ENCODE data around the gene TBPL2. TPM values are rescaled to one million over a fixed set of nuclear protein-coding genes. Genes with fewer than 3 reads are reported as not detected.
"Not testable (repeated sequence)": the region's sequence is repeated elsewhere in the genome, so short reads cannot be mapped to it uniquely, and the experiment has no call there.

Gene TBPL2
- total RNA-seq = not detected

DNA sequence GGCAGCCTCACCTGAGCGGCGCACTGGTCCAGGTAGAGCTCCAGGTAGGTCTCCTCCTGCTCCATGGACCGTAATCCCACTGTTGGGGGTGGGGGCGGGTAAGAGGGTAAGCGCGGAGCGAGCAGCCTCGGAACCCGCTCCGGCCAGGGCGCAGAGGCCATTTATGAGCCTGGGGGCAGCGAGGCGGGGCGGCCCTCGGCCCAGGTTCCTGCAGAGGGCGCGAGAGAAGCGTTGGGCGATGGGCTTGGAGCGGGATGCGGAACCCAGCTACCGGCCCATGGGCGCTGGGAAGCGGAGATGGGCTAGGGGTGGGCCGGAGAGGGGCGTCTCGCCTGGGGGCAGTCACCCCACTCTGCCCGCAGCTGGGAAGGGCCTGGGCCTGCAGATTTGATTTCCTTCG is at the start of gene TBPL2:
Gene TBPL2, minus strand, starts transcription at position 232 of the 400 bp plus-strand sequence. Its CDS starts 167 bp downstream, at position 65.
- Histone ChIP-seq H3K4me1 (ENCODE audit: insufficient read depth, low read length) (no peaks in the 10 kb centered on the region), H3K27me3 (ENCODE audit: insufficient read depth, low read length) (peaks cover 5% of the 10 kb centered on the region), H3K9me3 (ENCODE audit: low read depth, low read length) (no peaks in the 10 kb centered on the region), H3K4me3 (ENCODE audit: low read length) (no peak within 1 kb of the TSS)

DNA sequence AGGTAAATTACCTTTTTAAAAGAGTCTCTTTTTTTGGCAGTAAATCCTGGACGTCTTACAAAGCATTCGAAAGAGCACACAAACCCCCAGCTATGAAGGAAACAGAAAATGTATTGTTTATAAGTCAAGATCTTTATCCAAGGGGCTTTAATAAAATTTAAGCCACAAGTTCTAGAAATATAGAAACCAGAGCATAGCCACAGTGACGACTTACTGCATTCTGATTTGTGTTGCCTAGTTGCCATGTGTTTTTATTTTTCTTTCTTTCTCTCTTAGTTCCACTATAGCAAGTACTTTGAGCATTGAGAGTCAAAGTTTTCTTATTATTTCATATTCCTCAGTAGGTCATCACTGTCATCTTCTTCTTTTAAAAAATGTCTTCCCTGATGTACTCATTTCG is 47.8 kb upstream of the TBPL2 start:
- Histone ChIP-seq H3K27me3 (ENCODE audit: insufficient read depth, low read length) (no peaks in the 10 kb centered on the region), H3K9me3 (ENCODE audit: low read depth, low read length) (no peaks in the 10 kb centered on the region), H3K4me1 (ENCODE audit: insufficient read depth, low read length) (no peaks in the 10 kb centered on the region), H3K4me3 (ENCODE audit: low read length) (no peak overlapping the region)

DNA sequence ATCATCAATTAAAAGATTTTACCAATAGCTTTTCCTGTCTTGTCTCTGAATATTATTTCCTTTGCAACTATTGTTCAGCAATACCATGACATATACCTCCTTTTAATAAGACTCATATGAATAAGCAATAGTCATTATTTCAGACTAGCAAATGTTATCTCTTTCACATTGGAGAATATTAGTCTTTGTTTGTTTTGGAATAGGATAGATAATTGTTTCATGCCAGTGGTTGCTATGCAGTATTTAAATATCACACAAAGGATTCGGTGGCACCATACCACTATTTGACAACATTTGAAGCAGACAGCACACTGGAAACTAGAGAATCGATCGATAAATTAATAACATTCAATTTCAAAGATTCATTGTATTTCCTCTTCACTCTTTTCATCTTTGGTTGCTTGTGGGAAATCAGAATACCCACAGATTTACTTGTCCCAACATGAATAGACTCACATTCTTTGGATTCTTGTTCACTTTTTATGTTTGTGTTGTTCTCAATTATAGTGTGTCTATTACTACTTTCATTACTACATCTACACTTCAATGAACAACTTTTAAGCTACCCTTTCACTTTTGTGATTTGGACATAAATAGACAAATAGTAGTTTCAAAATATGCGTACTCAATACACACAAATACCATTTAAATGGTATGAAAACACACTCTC is 42.7 kb upstream of the TBPL2 start:
- Histone ChIP-seq H3K4me1 (ENCODE audit: insufficient read depth, low read length) (no peaks in the 10 kb centered on the region), H3K9me3 (ENCODE audit: low read depth, low read length) (no peaks in the 10 kb centered on the region)

DNA sequence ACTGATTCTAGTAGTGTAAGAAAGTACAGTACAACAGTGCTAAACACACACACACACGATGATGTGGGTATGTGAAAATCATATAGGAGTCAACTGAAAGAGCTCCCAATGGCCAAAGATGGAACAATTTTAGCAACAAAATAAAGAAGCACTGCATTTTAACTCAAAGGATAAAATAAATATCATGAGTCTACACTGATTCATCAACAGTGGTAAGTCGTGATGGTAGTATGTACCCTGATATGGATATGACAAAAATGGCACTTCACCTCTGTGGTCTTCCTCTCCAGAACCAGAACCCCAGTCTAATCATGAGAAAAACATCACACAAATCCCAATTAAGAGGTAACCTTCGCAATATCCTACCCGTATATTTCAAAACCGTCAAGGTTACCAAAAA is 41.4 kb upstream of the TBPL2 start:
- no peak overlapping the region for H3K4me3 ChIP-seq (ENCODE audit: low read length)
- no peaks in the 10 kb centered on the region for H3K9me3 ChIP-seq (ENCODE audit: low read depth, low read length)
- H3K4me1 ChIP-seq (ENCODE audit: insufficient read depth, low read length) = no peaks in the 10 kb centered on the region
- no peaks in the 10 kb centered on the region for H3K27me3 ChIP-seq (ENCODE audit: insufficient read depth, low read length)

More for the DNA sequence above, 42.7 kb upstream of the TBPL2 start:
- Histone ChIP-seq H3K27me3 (ENCODE audit: insufficient read depth, low read length) (no peaks in the 10 kb centered on the region), H3K4me3 (ENCODE audit: low read length) (no peak overlapping the region)

DNA sequence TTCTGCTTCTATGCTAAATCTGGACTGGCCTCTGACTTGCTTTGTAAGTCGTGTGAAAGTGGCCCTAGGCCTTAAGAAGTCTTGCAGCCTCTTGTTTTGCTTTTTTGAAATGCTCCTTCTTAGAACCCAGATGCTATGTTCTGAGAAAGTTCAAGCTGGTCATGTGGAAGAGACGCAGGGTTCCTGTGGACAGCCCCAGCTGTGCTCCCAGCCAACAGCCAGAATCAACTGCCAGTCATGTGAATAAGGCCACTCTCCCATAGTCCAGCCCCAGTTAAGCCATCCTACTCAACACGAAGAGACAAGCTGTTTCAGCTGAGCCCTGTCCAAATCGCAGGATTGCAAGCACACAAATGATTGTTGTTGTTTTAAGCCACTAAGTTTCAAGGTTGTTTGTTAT is 37.3 kb upstream of the TBPL2 start:
- no peak overlapping the region for H3K4me3 ChIP-seq (ENCODE audit: low read length)
- H3K27me3 ChIP-seq (ENCODE audit: insufficient read depth, low read length) = no peaks in the 10 kb centered on the region
- no peaks in the 10 kb centered on the region for H3K9me3 ChIP-seq (ENCODE audit: low read depth, low read length)
- H3K4me1 ChIP-seq (ENCODE audit: insufficient read depth, low read length) = no peaks in the 10 kb centered on the region

DNA sequence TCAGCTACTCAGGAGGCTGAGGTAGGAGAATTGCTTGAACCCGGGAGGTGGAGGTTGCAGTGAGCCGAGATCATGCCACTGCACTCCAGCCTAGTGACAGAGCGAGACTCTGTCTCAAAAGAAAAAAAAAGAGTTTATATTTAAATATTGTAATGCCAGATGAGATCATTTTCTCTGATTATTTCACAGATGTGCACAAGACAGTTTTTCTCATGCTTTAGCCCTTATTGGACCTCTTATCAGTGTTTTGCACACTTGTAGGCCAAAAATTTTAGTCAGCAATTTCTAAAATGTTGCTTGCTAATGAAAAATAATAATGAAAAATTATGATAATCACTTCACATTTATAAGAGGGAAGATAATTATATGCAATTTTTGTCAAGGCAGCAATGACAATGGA is 36.0 kb upstream of the TBPL2 start:
- not testable (repeated sequence) for H3K27me3 ChIP-seq (ENCODE audit: insufficient read depth, low read length); H3K4me3 ChIP-seq (ENCODE audit: low read length); H3K9me3 ChIP-seq (ENCODE audit: low read depth, low read length); H3K4me1 ChIP-seq (ENCODE audit: insufficient read depth, low read length)

DNA sequence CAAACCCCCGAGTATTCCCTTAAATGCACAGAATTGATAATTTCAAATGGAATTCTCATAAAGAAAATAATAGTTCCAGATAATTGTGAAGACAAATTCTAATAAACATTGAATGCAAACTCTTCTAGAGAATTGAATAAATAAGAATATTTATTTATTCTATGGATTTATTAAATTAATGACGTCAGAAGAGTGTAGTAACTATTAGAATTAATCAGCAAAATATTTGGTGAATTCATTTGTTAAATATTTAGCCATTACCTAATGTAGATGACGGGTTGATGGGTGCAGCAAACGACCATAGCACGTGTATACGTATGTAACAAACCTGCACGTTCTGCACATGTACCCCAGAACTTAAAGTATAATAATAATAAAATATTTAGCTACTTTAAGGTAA is 33.4 kb upstream of the TBPL2 start:
- Histone ChIP-seq H3K4me3 (ENCODE audit: low read length) (no peak overlapping the region), H3K27me3 (ENCODE audit: insufficient read depth, low read length) (no peaks in the 10 kb centered on the region), H3K9me3 (ENCODE audit: low read depth, low read length) (no peaks in the 10 kb centered on the region), H3K4me1 (ENCODE audit: insufficient read depth, low read length) (peaks cover 6% of the 10 kb centered on the region)

DNA sequence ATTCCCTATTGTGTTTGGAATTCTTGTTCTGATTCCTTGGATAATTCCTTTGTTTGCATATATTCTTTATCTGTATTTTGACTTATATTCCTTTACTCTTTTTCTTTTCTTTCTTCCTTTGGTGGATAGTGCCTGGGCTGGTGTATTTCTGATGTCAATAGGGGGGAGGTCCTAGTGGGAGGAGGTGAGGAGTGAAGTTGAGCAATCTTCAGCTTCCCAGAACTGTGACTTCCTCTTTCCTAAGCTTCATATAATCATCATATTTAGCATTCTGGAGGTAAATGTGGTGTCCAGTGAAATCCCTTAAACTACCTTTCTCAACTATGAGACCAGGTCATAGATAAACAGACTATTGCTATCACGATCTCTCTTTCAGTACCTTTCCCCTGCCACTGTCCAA is 29.6 kb upstream of the TBPL2 start:
- H3K27me3 ChIP-seq (ENCODE audit: insufficient read depth, low read length) = no peaks in the 10 kb centered on the region
- H3K4me1 ChIP-seq (ENCODE audit: insufficient read depth, low read length) = peaks cover 6% of the 10 kb centered on the region
- no peak overlapping the region for H3K4me3 ChIP-seq (ENCODE audit: low read length)
- no peaks in the 10 kb centered on the region for H3K9me3 ChIP-seq (ENCODE audit: low read depth, low read length)

DNA sequence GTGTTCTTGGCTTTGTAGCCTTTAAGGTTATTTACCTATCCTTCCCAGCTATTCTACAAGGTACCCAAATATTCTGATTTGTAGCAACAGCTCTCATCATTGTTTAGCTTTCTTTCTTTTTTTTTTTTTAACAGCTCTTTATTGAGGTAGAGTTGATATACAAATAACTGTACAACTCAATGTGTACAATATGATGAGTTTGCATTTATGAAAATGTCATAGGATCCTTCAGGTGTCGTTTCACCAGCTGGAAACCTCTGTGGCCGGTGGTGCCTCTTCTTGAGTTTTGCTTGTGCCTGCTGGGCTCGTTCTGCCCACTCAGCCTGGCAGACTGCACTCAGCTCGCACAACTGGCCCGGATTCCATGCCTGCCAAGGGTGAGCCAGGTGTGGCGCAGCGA is 26.9 kb upstream of the TBPL2 start:
- H3K4me3 ChIP-seq (ENCODE audit: low read length) = no peak overlapping the region
- peaks cover 6% of the 10 kb centered on the region for H3K4me1 ChIP-seq (ENCODE audit: insufficient read depth, low read length)
- H3K27me3 ChIP-seq (ENCODE audit: insufficient read depth, low read length) = no peaks in the 10 kb centered on the region
- no peaks in the 10 kb centered on the region for H3K9me3 ChIP-seq (ENCODE audit: low read depth, low read length)

DNA sequence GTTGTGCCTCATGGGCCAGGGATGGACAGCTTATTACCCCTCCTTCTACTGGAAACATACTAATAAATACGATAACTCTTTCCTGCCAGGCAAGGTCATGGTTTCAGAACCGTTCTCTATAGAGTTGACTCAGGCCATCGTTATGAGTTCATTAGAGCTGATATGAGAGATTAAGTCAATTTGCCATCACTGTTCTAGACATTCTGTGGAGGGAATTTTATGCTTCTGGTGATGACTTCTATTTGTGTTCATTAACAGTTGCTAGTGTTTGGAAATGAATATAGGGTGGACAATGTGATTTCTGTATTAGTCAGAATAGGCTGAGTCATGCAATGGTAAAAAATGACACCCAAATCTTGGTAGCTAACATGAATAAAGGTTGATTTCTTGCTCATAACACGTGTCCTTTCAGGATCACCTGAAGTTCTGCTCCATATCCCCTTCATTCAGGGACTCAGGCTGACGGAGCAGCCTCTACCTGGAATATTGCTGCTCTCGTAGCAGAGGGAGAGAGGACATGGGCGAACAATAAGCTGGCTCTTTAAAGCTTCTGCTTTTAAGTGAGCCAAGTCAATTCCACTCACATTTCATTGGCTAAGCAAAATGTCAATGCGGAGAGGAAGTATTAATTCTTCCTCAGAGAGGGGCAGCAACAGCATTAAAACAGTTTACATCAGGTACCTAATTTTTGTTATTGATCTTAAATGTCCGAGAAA is 18.5 kb upstream of the TBPL2 start:
- Histone ChIP-seq H3K4me1 (ENCODE audit: insufficient read depth, low read length) (peaks cover 3% of the 10 kb centered on the region), H3K4me3 (ENCODE audit: low read length) (no peak overlapping the region), H3K9me3 (ENCODE audit: low read depth, low read length) (no peaks in the 10 kb centered on the region), H3K27me3 (ENCODE audit: insufficient read depth, low read length) (no peaks in the 10 kb centered on the region)

DNA sequence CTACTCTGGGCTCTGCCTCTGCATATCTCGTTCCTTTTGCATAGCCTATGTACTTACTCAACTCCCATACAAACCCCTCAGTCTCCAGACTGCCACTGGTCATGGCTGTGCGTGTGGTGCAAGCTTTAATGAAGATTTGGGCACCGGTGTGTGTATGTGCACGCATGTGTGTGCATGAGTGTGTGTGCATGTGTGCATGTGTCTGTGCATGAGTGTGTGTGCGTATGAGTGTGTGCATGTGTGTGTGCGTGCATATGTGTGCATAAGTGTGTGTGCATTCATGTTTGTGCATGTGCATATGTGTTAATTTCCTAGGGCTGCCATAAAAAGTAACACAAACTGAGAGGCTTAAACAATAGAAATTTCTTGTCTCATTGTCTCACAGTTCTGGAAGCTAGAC is 17.1 kb upstream of the TBPL2 start:
- peaks cover 3% of the 10 kb centered on the region for H3K4me1 ChIP-seq (ENCODE audit: insufficient read depth, low read length)
- H3K27me3 ChIP-seq (ENCODE audit: insufficient read depth, low read length) = no peaks in the 10 kb centered on the region
- H3K9me3 ChIP-seq (ENCODE audit: low read depth, low read length) = no peaks in the 10 kb centered on the region
- no peak overlapping the region for H3K4me3 ChIP-seq (ENCODE audit: low read length)

DNA sequence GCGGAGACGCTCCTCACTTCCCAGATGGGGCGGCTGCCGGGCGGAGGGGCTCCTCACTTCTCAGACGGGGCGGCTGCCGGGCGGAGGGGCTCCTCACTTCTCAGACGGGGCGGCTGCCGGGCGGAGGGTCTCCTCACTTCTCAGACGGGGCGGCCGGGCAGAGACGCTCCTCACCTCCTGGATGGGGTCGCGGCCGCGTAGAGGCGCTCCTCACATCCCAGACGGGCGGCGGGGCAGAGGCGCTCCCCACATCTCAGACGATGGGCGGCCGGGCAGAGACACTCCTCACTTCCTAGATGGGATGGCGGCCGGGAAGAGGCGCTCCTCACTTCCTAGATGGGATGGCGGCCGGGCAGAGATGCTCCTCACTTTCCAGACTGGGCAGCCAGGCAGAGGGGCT is 16.0 kb upstream of the TBPL2 start:
- not testable (repeated sequence) for H3K4me1 ChIP-seq (ENCODE audit: insufficient read depth, low read length); H3K9me3 ChIP-seq (ENCODE audit: low read depth, low read length); H3K27me3 ChIP-seq (ENCODE audit: insufficient read depth, low read length); H3K4me3 ChIP-seq (ENCODE audit: low read length)

DNA sequence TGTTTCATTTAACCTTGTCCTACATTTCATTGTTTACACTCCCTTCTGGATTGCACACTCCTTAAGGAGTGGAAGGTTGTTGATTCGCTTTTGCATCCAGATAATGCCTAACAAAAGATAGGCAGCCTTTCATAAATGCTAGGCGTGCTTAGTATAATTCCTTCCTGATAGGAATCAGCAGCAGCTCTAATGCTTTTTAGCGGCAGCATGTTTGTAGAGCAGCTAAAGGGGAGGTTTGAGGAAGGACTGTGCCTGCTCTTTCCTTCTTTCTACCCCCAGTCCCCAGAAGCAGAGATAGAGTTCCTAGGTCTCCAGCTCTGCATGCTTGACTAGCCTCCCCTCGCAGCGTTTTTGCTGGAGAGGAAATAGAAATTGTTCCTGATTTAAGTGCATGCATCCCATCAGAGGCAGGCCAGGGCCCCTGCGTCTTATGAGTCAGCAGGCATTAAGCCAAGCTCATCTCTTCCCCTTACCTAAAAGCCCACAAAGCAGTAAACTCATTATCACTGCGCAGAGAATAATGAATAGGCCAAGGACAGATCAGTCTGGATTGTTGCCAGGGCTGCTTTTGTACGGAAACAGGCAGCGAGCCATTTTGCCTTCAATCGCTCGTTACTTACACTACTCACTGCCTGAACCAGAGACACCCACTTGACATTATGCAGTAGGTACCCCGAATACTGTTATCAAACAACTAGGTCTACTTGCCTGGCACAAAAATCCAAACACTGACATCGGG is 14.0 kb upstream of the TBPL2 start:
- Histone ChIP-seq H3K4me3 (ENCODE audit: low read length) (no peak overlapping the region), H3K9me3 (ENCODE audit: low read depth, low read length) (no peaks in the 10 kb centered on the region), H3K4me1 (ENCODE audit: insufficient read depth, low read length) (peaks cover 3% of the 10 kb centered on the region), H3K27me3 (ENCODE audit: insufficient read depth, low read length) (no peaks in the 10 kb centered on the region)

DNA sequence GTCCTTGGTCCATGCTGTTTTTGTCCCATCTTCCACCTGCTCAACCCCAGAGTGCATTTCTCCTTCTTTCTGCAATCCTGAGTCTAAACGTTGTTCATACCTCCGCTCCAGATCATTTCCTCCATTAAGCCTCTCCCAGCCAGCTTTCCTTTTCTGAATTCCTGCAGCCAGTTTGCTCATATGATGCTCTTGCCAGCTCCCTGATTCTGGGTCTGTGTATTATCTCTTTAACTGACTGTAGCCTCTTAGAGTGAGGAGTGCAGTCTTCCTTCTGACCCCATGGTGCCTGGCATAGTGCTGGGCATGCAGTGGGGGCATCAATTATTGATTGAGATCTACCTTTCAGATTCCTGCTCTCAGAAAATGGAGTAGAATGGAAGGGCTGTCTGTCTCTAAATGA is 11.5 kb upstream of the TBPL2 start:
- peaks cover 3% of the 10 kb centered on the region for H3K4me1 ChIP-seq (ENCODE audit: insufficient read depth, low read length)
- no peaks in the 10 kb centered on the region for H3K27me3 ChIP-seq (ENCODE audit: insufficient read depth, low read length)

DNA sequence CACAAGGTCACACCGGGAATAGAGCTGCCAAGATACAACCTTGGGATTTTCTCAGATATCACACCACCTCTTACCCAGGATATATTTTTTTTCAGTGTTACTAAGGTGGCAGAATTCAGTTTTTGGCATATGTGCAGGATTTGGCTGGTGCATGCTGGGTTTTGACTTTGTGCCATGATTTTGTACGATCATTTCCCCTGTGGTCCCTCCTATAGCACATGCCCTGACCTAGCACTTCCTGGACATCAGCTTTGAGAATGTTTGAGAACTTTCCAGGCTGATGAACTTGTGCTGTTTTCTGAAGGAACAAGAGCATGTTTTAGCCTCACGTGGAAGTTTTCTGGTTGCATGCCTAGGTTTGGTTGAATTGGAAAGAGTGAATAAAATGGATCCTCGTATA is 11.0 kb upstream of the TBPL2 start:
- Histone ChIP-seq H3K4me3 (ENCODE audit: low read length) (no peak overlapping the region), H3K9me3 (ENCODE audit: low read depth, low read length) (no peaks in the 10 kb centered on the region), H3K4me1 (ENCODE audit: insufficient read depth, low read length) (peaks cover 3% of the 10 kb centered on the region), H3K27me3 (ENCODE audit: insufficient read depth, low read length) (no peaks in the 10 kb centered on the region)

More for the DNA sequence above, 11.5 kb upstream of the TBPL2 start:
- H3K4me3 ChIP-seq (ENCODE audit: low read length) = no peak overlapping the region
- no peaks in the 10 kb centered on the region for H3K9me3 ChIP-seq (ENCODE audit: low read depth, low read length)
